GM23248 (cell line): ENCODE data around the gene AMOTL1.

Experiments
- EZH2 ChIP-seq: fragments of 200-600 bp; sonication (generic); IDR thresholded peaks from 2 replicates; pipeline ENCODE4 v1.6.1; 2018; ENCODE audit warnings: antibody characterized with exemption, mild to moderate bottlenecking; ENCODE audit not compliant: insufficient read depth, poor library complexity, severe bottlenecking
- EZH2phosphoT487 ChIP-seq: fragments of 200-600 bp; sonication (generic); IDR thresholded peaks from 2 replicates; pipeline ENCODE4 v1.6.1; 2018; ENCODE audit warnings: antibody characterized with exemption, moderate library complexity, mild to moderate bottlenecking, low read depth; ENCODE audit not compliant: insufficient read depth

- TF ChIP-seq EZH2: no peak
- TF ChIP-seq EZH2phosphoT487: no peak
Observed at GRCh38 chr11:94885581-94885980, 117.4 kb downstream of the AMOTL1 start.
